ENCODE results near the gene QRFP. TPM values are rescaled to one million over a fixed set of nuclear protein-coding genes. Genes with fewer than 3 reads are reported as not detected.

The QRFP gene
- total and polyA plus RNA-seq, 2 donors (not counting 1 experiment from before 2014, with no cell fraction given), result not detected

GRCh38 chr9:130921989-130922892, 25.6 kb upstream of the QRFP start:
- no peak for DNase-seq (ENCODE audit: low read depth in 2 of 2)
- no peak overlapping the region for H2AFZ ChIP-seq (ENCODE audit: low read length)
- no peak overlapping the region for H3K4me2 ChIP-seq (ENCODE audit: extremely low read depth, insufficient read depth, low read length)
- no peaks in the 10 kb centered on the region for H3K79me2 ChIP-seq (ENCODE audit: control insufficient read depth, insufficient read depth, low read length)
- H3K27me3 ChIP-seq (ENCODE audit: control insufficient read depth, insufficient read depth, low read length), result no peaks in the 10 kb centered on the region
- no peaks in the 10 kb centered on the region for H3K4me1 ChIP-seq (ENCODE audit: control insufficient read depth, extremely low read depth, insufficient read depth, low read length)
- H3K9me3 ChIP-seq (ENCODE audit: control insufficient read depth, insufficient read depth, low read depth, low read length), result no peaks in the 10 kb centered on the region
- no peak for TF ChIP-seq CTCF (conservative IDR thresholded peaks at IDR 0.05 in 1 of 2, IDR thresholded peaks at IDR 0.05 in 1 of 2; ENCODE audit: low read depth in 1 of 2, low read length in 2 of 2)
- TF ChIP-seq EZH2 (IDR thresholded peaks at IDR 0.05; ENCODE audit: low read length, missing control alignments), result no peak
- H3K36me3 ChIP-seq (ENCODE audit: control insufficient read depth, insufficient read depth, low read length), result peaks cover 3% of the 10 kb centered on the region
- no peak overlapping the region for H3K27ac ChIP-seq (ENCODE audit: insufficient read depth, low read length)
- H4K20me1 ChIP-seq (ENCODE audit: control insufficient read depth, extremely low read depth, insufficient read depth, low read length), result no peaks in the 10 kb centered on the region
- no peak overlapping the region for H3K9ac ChIP-seq (ENCODE audit: insufficient read depth, low read length)
- no peak overlapping the region for H3K4me3 ChIP-seq (replicated peaks in 1 of 4; ENCODE audit: control extremely low read depth in 1 of 4, insufficient read depth in 1 of 4, low read depth in 3 of 4, low read length in 4 of 4)

- Histone ChIP-seq H4K20me1 (ENCODE audit: control insufficient read depth, extremely low read depth, insufficient read depth, low read length) (no peaks in the 10 kb centered on the region), H3K36me3 (ENCODE audit: control insufficient read depth, insufficient read depth, low read length) (peaks cover 3% of the 10 kb centered on the region), H3K4me2 (ENCODE audit: extremely low read depth, insufficient read depth, low read length) (no peak overlapping the region), H3K4me3 (replicated peaks in 1 of 4; ENCODE audit: control extremely low read depth in 1 of 4, insufficient read depth in 1 of 4, low read depth in 3 of 4, low read length in 4 of 4) (no peak overlapping the region), H3K79me2 (ENCODE audit: control insufficient read depth, insufficient read depth, low read length) (no peaks in the 10 kb centered on the region), H3K27ac (ENCODE audit: insufficient read depth, low read length) (no peak overlapping the region), H3K9ac (ENCODE audit: insufficient read depth, low read length) (no peak overlapping the region), H3K4me1 (ENCODE audit: control insufficient read depth, extremely low read depth, insufficient read depth, low read length) (no peaks in the 10 kb centered on the region), H2AFZ (ENCODE audit: low read length) (no peak overlapping the region), H3K27me3 (ENCODE audit: control insufficient read depth, insufficient read depth, low read length) (no peaks in the 10 kb centered on the region), H3K9me3 (ENCODE audit: control insufficient read depth, insufficient read depth, low read depth, low read length) (no peaks in the 10 kb centered on the region)
- no peak for DNase-seq (ENCODE audit: low read depth in 2 of 2)
- no peak for TF ChIP-seq EZH2 (IDR thresholded peaks at IDR 0.05; ENCODE audit: low read length, missing control alignments)
- no peak for TF ChIP-seq CTCF (conservative IDR thresholded peaks at IDR 0.05 in 1 of 2, IDR thresholded peaks at IDR 0.05 in 1 of 2; ENCODE audit: low read depth in 1 of 2, low read length in 2 of 2)
Measured at GRCh38 chr9:130921300-130921988, 24.8 kb upstream of the QRFP start.

GRCh38 chr9:130920762-130921299, 24.2 kb upstream of the QRFP start:
- TF ChIP-seq CTCF (conservative IDR thresholded peaks at IDR 0.05 in 1 of 2, IDR thresholded peaks at IDR 0.05 in 1 of 2; ENCODE audit: low read depth in 1 of 2, low read length in 2 of 2) (no peak), EZH2 (IDR thresholded peaks at IDR 0.05; ENCODE audit: low read length, missing control alignments) (no peak)
- Histone ChIP-seq H3K4me1 (ENCODE audit: control insufficient read depth, extremely low read depth, insufficient read depth, low read length) (no peaks in the 10 kb centered on the region), H3K36me3 (ENCODE audit: control insufficient read depth, insufficient read depth, low read length) (peaks cover 3% of the 10 kb centered on the region), H3K9ac (ENCODE audit: insufficient read depth, low read length) (no peak overlapping the region), H3K27ac (ENCODE audit: insufficient read depth, low read length) (no peak overlapping the region), H3K9me3 (ENCODE audit: control insufficient read depth, insufficient read depth, low read depth, low read length) (no peaks in the 10 kb centered on the region), H2AFZ (ENCODE audit: low read length) (no peak overlapping the region), H3K4me2 (ENCODE audit: extremely low read depth, insufficient read depth, low read length) (no peak overlapping the region), H4K20me1 (ENCODE audit: control insufficient read depth, extremely low read depth, insufficient read depth, low read length) (no peaks in the 10 kb centered on the region), H3K27me3 (ENCODE audit: control insufficient read depth, insufficient read depth, low read length) (no peaks in the 10 kb centered on the region), H3K79me2 (ENCODE audit: control insufficient read depth, insufficient read depth, low read length) (no peaks in the 10 kb centered on the region), H3K4me3 (replicated peaks in 1 of 4; ENCODE audit: control extremely low read depth in 1 of 4, insufficient read depth in 1 of 4, low read depth in 3 of 4, low read length in 4 of 4) (no peak overlapping the region)
- DNase-seq (ENCODE audit: low read depth in 2 of 2), result no peak

Measured in fibroblast of lung (primary cell).